PC-3 (cell line): ENCODE results near the gene AUTS2. TPM values are rescaled to one million over a fixed set of nuclear protein-coding genes. Genes with fewer than 3 reads are reported as not detected.

Experiments used
- ATAC-seq: fragments of 200-7000 bp; cut with Tn5 transposase; 2 replicates; pipeline ENCODE4 v1.9.1; 2020; ENCODE audit warnings: mild to moderate bottlenecking, moderate library complexity
- BruUV-seq: library from RNA; stranded (reverse); fragments of 400-500 nt; replicated peaks from 2 replicates; lab custom pipeline; 2021; lab: Mats Ljungman, UMichigan
- CTCF ChIA-PET: fragments of 300-600 bp; sonication (Branson Sonifier 250); formaldehyde crosslinking; loops from one replicate; lab custom pipeline; 2022; ENCODE audit warnings: antibody characterized with exemption; lab: Charles Lee
- POLR2A ChIA-PET: fragments of 300-600 bp; sonication (Branson Sonifier 250); formaldehyde crosslinking; loops from one replicate; lab custom pipeline; 2022; ENCODE audit warnings: antibody characterized with exemption; ENCODE audit not compliant: unreplicated experiment; lab: Charles Lee
- DNase-seq: peaks from one replicate; pipeline ENCODE4 v3.0.0-alpha.2; 2015
- H2AFZ ChIP-seq: fragments of 300-600 bp; sonication (generic); 2 replicates; pipeline ENCODE4 v1.6.0; 2016; ENCODE audit warnings: antibody characterized with exemption, low read length
- H3F3A ChIP-seq: fragments of 300-600 bp; sonication (generic); one replicate; pipeline ENCODE4 v1.6.0; 2017; ENCODE audit warnings: antibody characterized with exemption, low read length, control low read depth, mild to moderate bottlenecking; ENCODE audit not compliant: unreplicated experiment
- H3K27ac ChIP-seq: fragments of 300-600 bp; sonication (generic); 2 replicates; pipeline ENCODE4 v1.5.1; 2016; ENCODE audit warnings: mild to moderate bottlenecking, low read length
- H3K27me3 ChIP-seq: fragments of 300-600 bp; sonication (generic); 2 replicates; pipeline ENCODE4 v1.6.1; 2016; ENCODE audit warnings: low read length, mixed read lengths
- H3K36me3 ChIP-seq: fragments of 300-600 bp; sonication (generic); 2 replicates; pipeline ENCODE4 v1.6.1; 2016; ENCODE audit warnings: low read depth, mixed run types, low read length, mixed read lengths
- H3K4me1 ChIP-seq: fragments of 300-600 bp; sonication (generic); 2 replicates; pipeline ENCODE4 v1.5.1; 2016; ENCODE audit warnings: low read length; ENCODE audit not compliant: insufficient read depth
- H3K4me2 ChIP-seq: fragments of 300-600 bp; sonication (generic); 2 replicates; pipeline ENCODE4 v1.6.0; 2016; ENCODE audit warnings: low read length
- H3K4me3 ChIP-seq: fragments of 300-600 bp; sonication (generic); 2 replicates; pipeline ENCODE4 v1.5.1; 2016; ENCODE audit warnings: mild to moderate bottlenecking, low read length, mixed read lengths
- H3K79me2 ChIP-seq: fragments of 300-600 bp; sonication (generic); 2 replicates; pipeline ENCODE4 v1.6.1; 2017; ENCODE audit warnings: low read length, mixed read lengths
- H3K9ac ChIP-seq: fragments of 300-600 bp; sonication (generic); 2 replicates; pipeline ENCODE4 v1.6.0; 2016; ENCODE audit warnings: mild to moderate bottlenecking, low read length
- H3K9me2 ChIP-seq: fragments of 300-600 bp; sonication (generic); replicated peaks from 2 replicates; pipeline ENCODE4 v1.6.1; 2016; ENCODE audit warnings: mixed run types, low read length, mixed read lengths
- H3K9me3 ChIP-seq: fragments of 300-600 bp; sonication (generic); 2 replicates; pipeline ENCODE4 v1.6.1; 2016; ENCODE audit warnings: low read length, mixed read lengths
- H4K20me1 ChIP-seq: fragments of 300-600 bp; sonication (generic); 2 replicates; pipeline ENCODE4 v1.6.1; 2016; ENCODE audit warnings: low read length, mixed read lengths
- EZH2 ChIP-seq: fragments of 300-600 bp; sonication (generic); IDR thresholded peaks from one replicate; pipeline ENCODE4 v1.6.1; 2017; ENCODE audit warnings: antibody characterized with exemption, mild to moderate bottlenecking, low read length; ENCODE audit not compliant: unreplicated experiment
- EZH2phosphoT487 ChIP-seq: fragments of 300-600 bp; sonication (generic); IDR thresholded peaks from 2 replicates; pipeline ENCODE4 v1.6.1; 2018; ENCODE audit warnings: mild to moderate bottlenecking, antibody characterized with exemption, low read length, borderline replicate concordance
- intact Hi-C: fragments of 100-400 bp; cut with micrococcal nuclease; formaldehyde crosslinking; loops from 2 replicates; pipeline ENCODE4 v1.9.0; 2023
- total RNA-seq: library from RNA; depleted of rRNA; stranded (reverse); fragments of >200 nt; gene quantifications from 2 replicates; pipeline ENCODE4 v1.2.3, GENCODE V29; 2014
- TF ChIP-seq, protein P1 (sequence below): fragments of 300-600 bp; sonication (generic); conservative IDR thresholded peaks from 2 replicates; pipeline ENCODE4 v1.5.1; 2017; ENCODE audit warnings: antibody characterized with exemption, low read depth, mild to moderate bottlenecking, low read length

AUTS2 gene
- total RNA-seq, 1 experiment from 2014 or later = not detected

GRCh38 chr7:69790977-69791724, 192.9 kb downstream of the AUTS2 start:
- H2AFZ ChIP-seq = no peak overlapping the region
- no peaks in the 10 kb centered on the region for H4K20me1 ChIP-seq
- no peak overlapping the region for H3K4me2 ChIP-seq
- H3K9me2 ChIP-seq = no peaks in the 10 kb centered on the region
- ATAC-seq (no peak), DNase-seq (no peak)
- no peak for TF ChIP-seq EZH2
- TF ChIP-seq, protein P1, sequence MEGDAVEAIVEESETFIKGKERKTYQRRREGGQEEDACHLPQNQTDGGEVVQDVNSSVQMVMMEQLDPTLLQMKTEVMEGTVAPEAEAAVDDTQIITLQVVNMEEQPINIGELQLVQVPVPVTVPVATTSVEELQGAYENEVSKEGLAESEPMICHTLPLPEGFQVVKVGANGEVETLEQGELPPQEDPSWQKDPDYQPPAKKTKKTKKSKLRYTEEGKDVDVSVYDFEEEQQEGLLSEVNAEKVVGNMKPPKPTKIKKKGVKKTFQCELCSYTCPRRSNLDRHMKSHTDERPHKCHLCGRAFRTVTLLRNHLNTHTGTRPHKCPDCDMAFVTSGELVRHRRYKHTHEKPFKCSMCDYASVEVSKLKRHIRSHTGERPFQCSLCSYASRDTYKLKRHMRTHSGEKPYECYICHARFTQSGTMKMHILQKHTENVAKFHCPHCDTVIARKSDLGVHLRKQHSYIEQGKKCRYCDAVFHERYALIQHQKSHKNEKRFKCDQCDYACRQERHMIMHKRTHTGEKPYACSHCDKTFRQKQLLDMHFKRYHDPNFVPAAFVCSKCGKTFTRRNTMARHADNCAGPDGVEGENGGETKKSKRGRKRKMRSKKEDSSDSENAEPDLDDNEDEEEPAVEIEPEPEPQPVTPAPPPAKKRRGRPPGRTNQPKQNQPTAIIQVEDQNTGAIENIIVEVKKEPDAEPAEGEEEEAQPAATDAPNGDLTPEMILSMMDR = no peak
- no peak for TF ChIP-seq EZH2phosphoT487
- H3K27me3 ChIP-seq = no peaks in the 10 kb centered on the region
- intact Hi-C loops = no loop called here
- H3F3A ChIP-seq = no peaks in the 10 kb centered on the region
- no peaks in the 10 kb centered on the region for H3K36me3 ChIP-seq
- no peaks in the 10 kb centered on the region for H3K4me1 ChIP-seq
- ChIA-PET POLR2A (no interaction called here), CTCF (no interaction called here)
- no peak overlapping the region for H3K4me3 ChIP-seq
- H3K9me3 ChIP-seq = 0 out of 2 replicates have a peak, but pooled peaks cover 3% of the 10 kb centered on the region
- BruUV-seq = no TSS peak
- no peak overlapping the region for H3K27ac ChIP-seq
- no peak overlapping the region for H3K9ac ChIP-seq
- H3K79me2 ChIP-seq = no peaks in the 10 kb centered on the region

DNA sequence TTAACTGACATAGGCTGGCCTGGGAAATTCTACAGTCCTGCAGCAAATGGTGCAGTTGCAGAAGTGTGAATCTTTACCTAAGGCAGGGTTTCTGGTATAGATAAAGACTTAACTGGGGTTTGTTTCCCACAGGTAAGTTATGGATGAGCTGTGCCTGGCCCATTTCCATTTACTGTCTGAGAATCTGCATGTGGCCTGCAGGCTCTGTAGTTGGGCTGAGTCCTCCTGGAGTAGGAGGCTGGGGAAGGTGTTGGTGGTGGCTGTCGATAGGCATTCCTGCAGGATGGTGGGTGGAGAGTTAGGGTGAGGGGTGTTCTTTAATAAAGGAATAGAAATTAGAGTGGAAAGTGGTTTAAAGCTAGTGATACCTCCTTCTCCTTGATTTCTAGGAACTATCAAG, 193.5 kb downstream of the AUTS2 start:
- Histone ChIP-seq H3K4me3 (no peak overlapping the region), H3K27ac (no peak overlapping the region), H3F3A (no peaks in the 10 kb centered on the region), H3K4me2 (no peak overlapping the region), H3K36me3 (no peaks in the 10 kb centered on the region), H3K9me3 (0 out of 2 replicates have a peak, but pooled peaks cover 3% of the 10 kb centered on the region), H3K27me3 (no peaks in the 10 kb centered on the region), H3K4me1 (no peaks in the 10 kb centered on the region), H3K9me2 (no peaks in the 10 kb centered on the region), H3K9ac (no peak overlapping the region), H4K20me1 (no peaks in the 10 kb centered on the region), H2AFZ (no peak overlapping the region), H3K79me2 (no peaks in the 10 kb centered on the region)
- TF ChIP-seq EZH2phosphoT487 (no peak), EZH2 (no peak)
- TF ChIP-seq, protein P1 = no peak
- ChIA-PET POLR2A (no interaction called here), CTCF (no interaction called here)
- intact Hi-C loops = no loop called here
- DNase-seq = no peak
- no peak for ATAC-seq
- BruUV-seq = no TSS peak

GRCh38 chr7:69795932-69796331, 197.7 kb downstream of the AUTS2 start:
- TF ChIP-seq, protein P1 = no peak
- no peak for TF ChIP-seq EZH2phosphoT487
- TF ChIP-seq EZH2 = no peak
- H3K9me3 ChIP-seq = 0 out of 2 replicates have a peak, but pooled peaks cover 3% of the 10 kb centered on the region
- H3K27me3 ChIP-seq = no peaks in the 10 kb centered on the region
- H3F3A ChIP-seq = no peaks in the 10 kb centered on the region
- H3K4me2 ChIP-seq = no peak overlapping the region
- H3K9ac ChIP-seq = no peak overlapping the region
- no peaks in the 10 kb centered on the region for H4K20me1 ChIP-seq
- H2AFZ ChIP-seq = no peak overlapping the region
- intact Hi-C loops = no loop called here
- DNase-seq (no peak), ATAC-seq (no peak)
- no peaks in the 10 kb centered on the region for H3K36me3 ChIP-seq
- no peaks in the 10 kb centered on the region for H3K79me2 ChIP-seq
- POLR2A ChIA-PET = no interaction called here
- BruUV-seq = no TSS peak
- H3K9me2 ChIP-seq = no peaks in the 10 kb centered on the region
- H3K4me3 ChIP-seq = no peak overlapping the region
- CTCF ChIA-PET = no interaction called here
- no peaks in the 10 kb centered on the region for H3K4me1 ChIP-seq
- H3K27ac ChIP-seq = no peak overlapping the region
